Stimulated activated CD8-positive, alpha-beta memory T cell treated with anti-CD3 and anti-CD28 coated beads, Interleukin-2, amount 100 ng/mL, for 48 hours (primary cell): ENCODE results near the gene SKP1.

Source experiments
- DNase-seq, 2 donors: peaks; one replicate each; pipeline ENCODE4 v3.0.0-alpha.2; 2020; ENCODE audit warnings: low read depth in 2 of 2

SKP1 gene

GRCh38 chr5:134143944-134144941 lies 32.5 kb downstream of the SKP1 start:
- DNase-seq = no peak

- no peak for DNase-seq
Measured at GRCh38 chr5:134143431-134143830, 33.3 kb downstream of the SKP1 start.

DNA sequence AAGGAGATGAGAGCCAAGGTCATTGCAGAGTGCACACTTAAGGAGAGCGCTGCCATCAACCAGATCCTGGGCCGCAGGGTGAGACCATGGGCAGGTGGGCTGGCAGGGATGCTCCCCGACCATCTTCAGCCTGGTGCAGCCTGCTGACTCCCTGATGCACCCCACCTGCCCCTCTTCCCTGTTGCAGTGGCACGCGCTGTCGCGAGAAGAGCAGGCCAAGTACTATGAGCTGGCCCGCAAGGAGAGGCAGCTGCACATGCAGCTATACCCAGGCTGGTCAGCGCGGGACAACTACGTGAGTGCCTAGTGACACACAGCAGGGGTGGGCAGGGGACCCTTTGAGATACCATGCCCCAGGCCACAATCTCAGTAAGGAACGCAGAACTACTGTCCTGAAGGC lies 33.9 kb downstream of the SKP1 start:
- no peak for DNase-seq

DNA sequence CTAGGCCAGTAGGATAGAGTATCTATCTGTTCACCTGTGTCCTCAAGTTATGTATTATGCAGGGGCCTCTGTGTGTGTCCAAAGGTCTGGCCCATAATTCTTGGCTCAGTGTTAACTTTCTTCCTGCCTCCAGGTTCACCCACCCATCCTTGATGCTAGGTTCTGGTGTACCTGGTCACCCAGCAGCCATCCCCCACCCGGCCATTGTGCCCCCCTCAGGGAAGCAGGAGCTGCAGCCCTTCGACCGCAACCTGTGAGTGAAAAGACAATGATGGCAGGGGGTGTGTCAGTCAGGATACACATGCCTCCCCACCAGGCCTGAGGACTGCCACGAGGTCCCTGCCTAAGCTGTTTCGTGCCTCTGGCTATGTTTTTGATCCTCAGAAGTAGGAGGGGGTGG lies 34.7 kb downstream of the SKP1 start:
- no peak for DNase-seq

- no peak for DNase-seq
Measured at GRCh38 chr5:134141331-134142050, 35.3 kb downstream of the SKP1 start.

DNA sequence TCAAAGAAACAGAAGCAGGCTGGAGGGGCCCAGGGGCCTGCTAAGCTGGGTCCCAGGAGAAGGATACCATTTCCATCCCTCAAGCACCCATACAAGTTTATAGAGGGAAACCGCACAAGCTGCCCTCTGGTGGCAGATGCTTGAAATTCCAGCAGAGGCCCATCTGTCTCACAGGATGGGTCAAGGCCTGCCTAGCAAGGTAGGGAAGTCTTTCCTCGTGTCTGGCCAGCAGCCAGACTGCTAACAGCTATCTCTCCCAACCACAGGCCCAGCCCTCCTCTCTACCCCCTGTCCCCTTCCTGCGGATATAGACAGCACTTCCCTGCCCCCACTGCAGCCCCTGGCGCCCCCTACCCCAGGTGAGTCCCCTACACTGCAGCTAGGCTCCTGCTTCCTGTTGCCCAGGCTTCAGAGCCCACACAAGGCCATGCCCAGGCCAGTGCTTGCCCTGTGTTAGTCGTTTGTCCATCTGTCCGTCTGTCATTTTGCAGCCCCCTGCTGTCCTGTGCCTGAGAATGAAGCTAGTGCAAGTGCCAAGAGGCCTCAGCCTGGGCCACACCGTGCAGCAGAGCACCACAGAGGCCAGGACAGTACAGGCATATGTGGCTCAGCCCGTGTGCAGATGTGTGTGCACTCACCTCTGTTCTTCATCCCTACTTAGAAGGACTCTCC lies 36.1 kb downstream of the SKP1 start:
- DNase-seq = peak in 1 of 2 donors; percentile 55

- DNase-seq = no peak
Measured at GRCh38 chr5:134139891-134140469, 36.8 kb downstream of the SKP1 start.

DNA sequence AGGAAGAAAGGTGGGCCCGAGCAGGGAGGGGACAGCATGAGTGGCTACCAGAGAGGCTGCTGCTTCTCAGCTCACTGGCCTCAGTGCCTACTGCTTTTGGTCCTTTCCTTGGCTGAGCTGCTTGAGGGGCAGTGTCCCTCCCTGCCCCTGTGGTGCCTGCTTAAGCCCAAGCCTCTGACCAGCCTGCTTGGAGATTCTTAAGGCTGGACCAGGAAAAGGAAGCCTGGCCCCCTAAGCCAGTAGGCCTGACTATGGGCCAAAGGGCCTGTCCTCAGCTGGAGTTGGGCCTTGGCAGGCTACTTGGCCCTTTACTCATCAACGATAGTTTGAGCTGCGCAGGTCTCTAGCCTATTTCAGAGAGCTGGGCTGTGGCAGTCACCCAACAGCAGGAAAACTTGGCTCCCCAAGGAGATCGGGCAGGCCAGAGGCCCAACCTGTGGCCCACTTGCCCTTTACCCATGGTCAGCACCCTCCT lies 37.3 kb downstream of the SKP1 start:
- DNase-seq = no peak

- DNase-seq = peak; percentile 58 to 62
Measured at GRCh38 chr5:134138416-134139376, 38.1 kb downstream of the SKP1 start.

DNA sequence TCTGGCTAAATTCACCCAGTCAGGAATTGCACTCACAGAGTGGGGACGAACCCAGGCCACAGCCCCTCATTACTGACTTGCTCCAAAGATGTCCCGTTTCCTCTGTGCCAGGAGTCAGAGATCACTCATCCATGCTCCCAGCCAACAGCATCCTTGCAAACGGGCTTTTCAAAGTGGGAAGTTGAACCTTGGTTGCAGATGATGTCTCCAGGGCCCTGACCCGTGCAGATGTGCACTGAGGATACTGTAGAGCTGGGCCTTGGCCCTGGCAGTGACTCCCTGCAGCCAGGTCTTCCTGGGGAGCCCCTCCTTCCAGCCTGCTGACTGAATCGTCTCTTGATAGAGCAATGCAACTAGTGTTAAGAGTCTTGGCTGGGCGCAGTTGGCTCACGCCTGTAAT lies 40.0 kb downstream of the SKP1 start:
- DNase-seq = no peak

DNA sequence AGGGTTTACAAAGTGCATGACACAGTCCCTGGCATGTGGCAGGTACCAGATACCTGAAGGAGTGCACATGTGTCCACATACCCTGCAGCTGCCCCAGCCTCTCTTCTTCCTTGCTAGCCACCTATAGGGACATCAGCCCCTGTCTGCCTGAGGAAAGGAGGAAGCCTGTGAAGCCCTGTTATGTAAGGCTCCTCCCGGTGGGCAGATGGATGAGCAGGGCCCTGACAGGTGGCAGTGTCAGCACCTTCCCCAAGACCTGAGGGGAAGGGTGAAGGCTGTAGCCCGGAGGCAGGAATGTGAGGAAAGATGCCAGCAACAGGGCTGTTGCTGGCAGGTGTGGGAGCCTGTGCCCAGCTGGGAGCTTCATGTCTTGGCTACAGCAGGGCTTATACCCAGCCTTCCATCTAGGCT lies 40.5 kb downstream of the SKP1 start:
- DNase-seq = no peak

GRCh38 chr5:134135091-134135655 lies 41.6 kb downstream of the SKP1 start:
- DNase-seq = no peak

DNA sequence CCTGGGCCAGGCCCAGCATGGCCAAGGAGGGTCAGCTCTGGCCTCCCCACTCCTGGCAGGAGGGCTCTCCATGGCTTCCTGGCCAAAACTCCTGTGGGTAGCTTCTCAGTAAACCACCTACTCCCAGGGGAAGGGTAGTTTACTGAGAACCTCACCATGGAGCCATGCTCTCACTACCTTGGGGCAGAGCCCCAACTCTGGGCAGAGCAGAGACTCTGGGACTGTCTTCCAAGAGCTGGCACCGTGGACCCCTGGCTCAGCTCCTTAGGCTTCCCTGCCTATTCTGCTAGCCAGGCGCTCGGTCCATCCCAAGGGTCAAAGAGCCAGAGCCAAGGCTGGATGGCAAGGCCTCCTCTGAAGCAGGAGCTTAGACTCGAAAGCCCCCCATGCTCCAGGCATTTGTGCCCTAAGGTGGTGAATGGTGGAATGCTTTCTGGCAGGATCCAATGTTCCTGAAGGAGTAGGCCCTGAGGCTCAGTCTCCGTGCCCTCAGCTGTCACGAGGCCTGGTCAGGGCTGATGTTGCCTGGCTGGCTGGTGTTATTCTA lies 42.7 kb downstream of the SKP1 start:
- no peak for DNase-seq

DNA sequence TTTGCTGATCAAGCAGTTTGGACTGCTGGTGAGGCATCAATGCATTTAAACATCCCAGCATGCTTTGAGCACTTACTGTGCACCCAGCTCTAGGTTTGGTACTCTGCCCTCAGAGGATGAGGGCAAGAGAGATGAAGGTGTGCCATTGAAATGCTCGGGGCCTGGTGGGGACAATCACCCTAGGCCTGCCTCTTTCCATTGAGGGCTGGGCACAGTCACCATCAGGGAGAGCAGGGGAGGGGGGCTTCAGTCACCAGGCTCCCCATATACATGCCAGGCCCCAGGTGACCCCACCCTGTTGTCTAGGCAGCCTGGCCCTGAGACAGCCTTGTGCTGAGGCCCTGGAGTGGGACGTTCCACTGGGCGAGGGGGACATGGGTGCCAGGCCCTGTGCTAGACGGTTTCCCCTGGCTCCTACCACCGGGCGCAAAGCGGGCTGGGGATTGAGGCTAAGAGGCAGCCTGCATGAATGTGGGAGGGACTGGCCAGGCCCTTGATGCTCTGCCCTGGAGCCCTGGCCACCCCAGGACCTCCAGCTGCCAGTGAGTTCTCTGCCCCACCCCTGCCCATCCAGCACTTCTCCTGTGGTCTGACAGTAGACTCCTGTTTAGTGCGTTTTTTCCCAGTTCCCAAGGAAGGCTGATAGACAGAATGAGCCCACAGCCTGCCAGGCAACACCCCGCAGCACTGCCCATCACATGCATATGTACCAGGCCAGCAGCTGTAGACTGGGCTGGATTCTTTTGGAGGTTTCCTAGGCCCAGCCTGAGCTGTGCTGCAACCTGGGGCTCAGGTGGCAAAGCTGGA lies 43.4 kb downstream of the SKP1 start:
- DNase-seq = no peak

DNA sequence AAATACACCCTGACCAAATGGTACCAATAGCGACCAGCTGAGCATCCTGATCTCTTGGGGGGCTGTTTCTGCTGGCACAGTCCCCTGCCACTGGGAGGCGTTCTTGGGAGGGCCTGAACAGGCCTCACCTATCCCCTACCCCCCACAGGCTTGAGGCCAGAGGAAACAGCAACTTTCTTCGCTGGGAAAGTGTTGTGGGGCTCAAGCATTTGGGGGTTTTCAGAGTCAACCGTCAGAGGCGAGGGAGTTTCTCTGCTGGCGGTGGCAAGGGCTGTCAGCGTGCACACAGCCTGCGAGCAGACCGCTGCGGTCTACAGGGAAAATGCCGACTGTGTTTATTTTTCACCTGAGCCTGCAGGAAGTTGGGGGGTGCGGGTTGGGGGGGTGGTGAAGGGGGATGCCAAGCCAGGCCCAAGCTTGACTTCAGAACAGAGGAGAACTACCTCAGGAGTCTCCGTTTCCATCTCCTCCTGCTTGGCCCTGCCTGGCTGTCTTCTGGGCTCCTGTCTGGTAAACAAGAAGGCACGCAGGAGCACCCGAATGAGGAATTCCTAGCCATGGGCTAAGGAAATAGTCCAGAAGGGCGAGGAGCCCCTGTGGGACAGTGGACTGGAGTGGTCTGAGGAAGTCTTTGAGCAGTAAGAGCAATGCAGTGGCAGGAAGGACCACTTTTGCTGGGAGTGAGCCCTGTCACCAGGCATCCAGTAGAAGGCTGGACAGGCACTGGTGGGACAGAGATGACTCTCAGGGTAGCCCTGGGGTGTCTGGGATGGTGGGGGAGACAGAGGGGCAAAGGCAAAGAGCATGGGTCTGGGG lies 44.2 kb downstream of the SKP1 start:
- peak; percentile 66 to 73 for DNase-seq

- DNase-seq = no peak
Measured at GRCh38 chr5:134131578-134132350, 45.0 kb downstream of the SKP1 start.

- no peak for DNase-seq
Measured at GRCh38 chr5:134131165-134131564, 45.6 kb downstream of the SKP1 start.
